ENCODE data around the gene RAB40C.

GRCh38 chr16:647173-647902 is 57.5 kb downstream of the RAB40C start:
- TF ChIP-seq ZBTB33 (CRISPR knock-in tag; IDR thresholded peaks at IDR 0.05) = no peak
- TF ChIP-seq ZNF282 (CRISPR knock-in tag; IDR thresholded peaks at IDR 0.05) = no peak
- no peak for TF ChIP-seq ZNF274 (IDR thresholded peaks at IDR 0.05; ENCODE audit: borderline replicate concordance, low read depth, low read length)
- TF ChIP-seq RAD21 (CRISPR knock-in tag; conservative IDR thresholded peaks at IDR 0.05 in 1 of 2, IDR thresholded peaks at IDR 0.05 in 1 of 2) = no peak
- TF ChIP-seq MIER1 (IDR thresholded peaks at IDR 0.05; ENCODE audit: low read depth) = no peak
- no peak for TF ChIP-seq PHF21A (IDR thresholded peaks at IDR 0.05; ENCODE audit: borderline replicate concordance, low read depth)
- TF ChIP-seq HMBOX1 (IDR thresholded peaks at IDR 0.05) = no peak
- TF ChIP-seq REST (IDR thresholded peaks at IDR 0.05; ENCODE audit: borderline replicate concordance) = no peak
- TF ChIP-seq REST (CRISPR knock-in tag; IDR thresholded peaks at IDR 0.05; ENCODE audit: low read depth) = no peak
- no peak for TF ChIP-seq MLLT1 (IDR thresholded peaks at IDR 0.05)
- no peak for TF ChIP-seq ZBTB2 (IDR thresholded peaks at IDR 0.05)
- no peak for TF ChIP-seq PHB2 (IDR thresholded peaks at IDR 0.05; ENCODE audit: low read depth)
